Adipocyte (in vitro differentiated cells): ENCODE data around the gene SMARCB1.

Source experiments
- DNase-seq: peaks from one replicate; pipeline ENCODE4 v3.0.0-alpha.2; 2015; ENCODE audit warnings: low read depth
- H3K27me3 ChIP-seq: replicated peaks from 2 replicates; pipeline ENCODE4 v1.7.0; 2013; ENCODE audit warnings: mild to moderate bottlenecking, low read length, moderate library complexity; ENCODE audit not compliant: control insufficient read depth, insufficient read depth
- H3K36me3 ChIP-seq: 2 replicates; pipeline ENCODE4 v1.7.0; 2013; ENCODE audit warnings: low read length, mild to moderate bottlenecking, moderate library complexity; ENCODE audit not compliant: control insufficient read depth, insufficient read depth, severe bottlenecking
- H3K4me1 ChIP-seq: 2 replicates; pipeline ENCODE4 v1.7.0; 2013; ENCODE audit warnings: mild to moderate bottlenecking, low read length, moderate library complexity; ENCODE audit not compliant: control insufficient read depth, insufficient read depth
- H3K4me3 ChIP-seq: 2 replicates; pipeline ENCODE4 v1.7.0; 2013; ENCODE audit warnings: mild to moderate bottlenecking, low read length, moderate library complexity
- H3K9ac ChIP-seq: 2 replicates; pipeline ENCODE4 v1.7.0; 2013; ENCODE audit warnings: mild to moderate bottlenecking, low read length, moderate library complexity
- H3K9me3 ChIP-seq: 2 replicates; pipeline ENCODE4 v1.7.0; 2013; ENCODE audit warnings: mild to moderate bottlenecking, low read length, moderate library complexity; ENCODE audit not compliant: control insufficient read depth

Gene SMARCB1

GRCh38 chr22:23827351-23827995 lies 40.7 kb downstream of the SMARCB1 start:
- Histone ChIP-seq H3K9me3 (no peaks in the 10 kb centered on the region), H3K27me3 (no peaks in the 10 kb centered on the region), H3K4me3 (no peak overlapping the region), H3K4me1 (peaks cover 53% of the 10 kb centered on the region), H3K36me3 (peaks cover 58% of the 10 kb centered on the region), H3K9ac (no peak overlapping the region)
- DNase-seq, result no peak

DNA sequence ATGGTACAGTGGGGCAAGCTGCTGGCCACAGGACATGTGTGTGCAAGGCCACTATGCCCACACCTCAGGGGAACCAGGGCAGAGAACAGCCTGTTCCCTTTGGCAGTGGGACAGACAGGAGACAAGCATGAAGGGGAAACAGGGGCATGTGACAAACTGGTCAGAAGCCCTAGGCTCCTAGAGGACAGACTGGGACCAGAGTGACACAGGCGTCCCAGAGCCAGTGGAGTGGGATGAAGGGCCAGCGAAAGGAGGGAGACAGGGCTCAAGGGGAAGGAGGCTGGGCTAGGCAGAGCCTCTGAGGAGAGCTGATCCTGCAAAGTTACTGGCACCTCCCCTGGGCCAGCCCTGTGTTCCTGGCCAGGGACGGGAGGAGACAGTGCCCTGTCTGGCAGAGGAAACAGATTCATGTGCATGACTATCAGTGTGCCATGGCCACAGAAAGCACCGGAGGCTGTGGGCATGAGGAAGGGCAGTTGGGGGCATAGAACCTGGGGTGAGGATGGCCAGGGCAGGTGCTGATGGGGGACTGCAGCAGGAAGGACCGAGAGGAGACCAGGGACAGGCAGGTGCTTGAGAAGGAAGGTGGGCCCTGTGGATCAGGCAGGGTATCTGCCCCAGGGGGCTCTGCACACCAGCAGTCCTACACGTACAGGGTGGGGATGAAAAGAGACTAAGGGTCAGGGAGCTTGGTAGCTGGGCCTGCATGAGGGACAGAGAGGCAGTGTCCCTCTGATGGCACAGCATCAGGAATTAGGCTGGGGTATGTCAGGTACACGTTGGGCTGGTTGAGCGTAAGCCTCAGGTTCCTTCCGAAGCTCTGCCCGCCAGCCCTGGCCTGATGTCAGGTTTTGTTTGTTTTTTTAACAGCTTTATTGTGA lies 42.3 kb downstream of the SMARCB1 start:
- peaks cover 51% of the 10 kb centered on the region for H3K36me3 ChIP-seq
- H3K27me3 ChIP-seq, result no peaks in the 10 kb centered on the region
- H3K4me1 ChIP-seq, result peaks cover 39% of the 10 kb centered on the region
- no peaks in the 10 kb centered on the region for H3K9me3 ChIP-seq
- no peak overlapping the region for H3K4me3 ChIP-seq
- no peak for DNase-seq
- no peak overlapping the region for H3K9ac ChIP-seq

DNA sequence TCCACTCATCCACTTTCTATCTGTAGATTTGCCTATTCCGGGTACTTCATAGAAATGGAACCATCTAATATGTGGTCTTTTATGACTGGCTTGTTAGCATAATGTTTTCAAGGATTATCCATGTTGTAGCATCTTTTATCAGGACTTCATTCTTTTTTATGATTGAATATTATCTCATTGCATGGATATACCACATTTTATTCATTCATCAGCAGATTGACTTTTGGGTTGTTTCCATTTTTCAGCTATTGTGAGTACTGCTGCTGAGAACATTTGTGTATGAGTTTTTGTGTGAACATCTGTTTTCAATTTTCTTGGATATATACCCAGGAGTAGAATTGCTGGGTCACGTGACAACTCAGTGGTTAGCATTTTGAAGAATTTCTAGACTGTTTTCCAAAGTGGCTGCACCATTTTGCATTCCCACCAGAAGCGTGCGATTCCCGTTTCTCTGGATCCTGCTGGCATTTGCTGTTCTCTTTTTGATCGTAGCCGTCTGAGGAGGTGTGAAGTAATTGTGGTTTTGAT lies 43.1 kb downstream of the SMARCB1 start:
- Histone ChIP-seq H3K27me3 (no peaks in the 10 kb centered on the region), H3K9me3 (no peaks in the 10 kb centered on the region), H3K9ac (no peak overlapping the region), H3K4me1 (peaks cover 39% of the 10 kb centered on the region), H3K4me3 (peak overlapping the region; percentile 21), H3K36me3 (peaks cover 42% of the 10 kb centered on the region)
- DNase-seq, result peak; percentile 93

GRCh38 chr22:23831261-23831660 lies 44.5 kb downstream of the SMARCB1 start:
- Histone ChIP-seq H3K4me3 (no peak overlapping the region), H3K27me3 (no peaks in the 10 kb centered on the region), H3K4me1 (peaks cover 33% of the 10 kb centered on the region), H3K36me3 (peaks cover 38% of the 10 kb centered on the region), H3K9me3 (no peaks in the 10 kb centered on the region), H3K9ac (no peak overlapping the region)
- DNase-seq, result no peak

- no peaks in the 10 kb centered on the region for H3K27me3 ChIP-seq
- peaks cover 28% of the 10 kb centered on the region for H3K4me1 ChIP-seq
- peaks cover 34% of the 10 kb centered on the region for H3K36me3 ChIP-seq
- no peaks in the 10 kb centered on the region for H3K9me3 ChIP-seq
- DNase-seq, result no peak
- H3K4me3 ChIP-seq, result no peak overlapping the region
- H3K9ac ChIP-seq, result no peak overlapping the region
Observed at GRCh38 chr22:23831781-23832180, 45.0 kb downstream of the SMARCB1 start.

DNA sequence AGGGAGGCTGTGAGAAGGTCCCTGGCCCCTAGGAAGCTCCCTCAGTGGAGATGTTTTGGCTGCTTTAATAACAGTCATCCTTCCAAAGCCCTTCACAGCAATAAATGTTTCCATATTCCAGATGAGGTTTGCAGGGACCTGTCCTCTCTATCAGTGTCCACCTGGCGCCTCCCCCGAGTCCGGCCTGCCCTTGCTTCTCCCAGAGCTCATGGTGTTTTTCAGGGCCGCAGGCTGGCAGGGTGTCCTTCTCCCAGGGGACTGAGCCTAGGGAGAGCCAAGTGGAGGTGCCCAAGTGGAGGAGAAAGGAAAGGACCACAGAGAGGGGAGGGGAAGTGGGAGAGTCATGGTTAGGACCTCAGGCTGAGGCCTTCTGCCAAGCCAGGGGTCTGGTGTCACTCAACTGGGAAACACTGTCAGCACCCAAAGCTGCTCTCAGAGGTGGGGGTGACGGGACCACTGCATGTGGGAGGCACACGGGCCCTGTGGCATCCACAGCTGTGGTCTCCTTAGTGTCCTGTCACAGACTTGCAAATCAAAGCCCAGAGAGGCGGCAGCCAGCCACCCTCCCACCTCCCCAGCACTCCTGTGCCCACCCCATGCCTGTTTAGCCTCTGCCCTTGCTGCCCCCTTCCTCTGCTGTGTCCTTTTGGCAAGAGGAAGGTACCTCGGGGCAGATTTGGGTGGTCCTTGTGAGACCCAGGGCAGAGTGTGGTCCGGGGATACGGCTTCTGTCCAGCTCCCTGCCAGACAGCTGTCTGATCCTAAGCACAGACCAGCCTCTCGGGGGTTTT lies 45.7 kb downstream of the SMARCB1 start:
- Histone ChIP-seq H3K4me3 (no peak overlapping the region), H3K4me1 (peaks cover 22% of the 10 kb centered on the region), H3K27me3 (no peaks in the 10 kb centered on the region), H3K9ac (no peak overlapping the region), H3K9me3 (no peaks in the 10 kb centered on the region), H3K36me3 (peaks cover 28% of the 10 kb centered on the region)
- no peak for DNase-seq

DNA sequence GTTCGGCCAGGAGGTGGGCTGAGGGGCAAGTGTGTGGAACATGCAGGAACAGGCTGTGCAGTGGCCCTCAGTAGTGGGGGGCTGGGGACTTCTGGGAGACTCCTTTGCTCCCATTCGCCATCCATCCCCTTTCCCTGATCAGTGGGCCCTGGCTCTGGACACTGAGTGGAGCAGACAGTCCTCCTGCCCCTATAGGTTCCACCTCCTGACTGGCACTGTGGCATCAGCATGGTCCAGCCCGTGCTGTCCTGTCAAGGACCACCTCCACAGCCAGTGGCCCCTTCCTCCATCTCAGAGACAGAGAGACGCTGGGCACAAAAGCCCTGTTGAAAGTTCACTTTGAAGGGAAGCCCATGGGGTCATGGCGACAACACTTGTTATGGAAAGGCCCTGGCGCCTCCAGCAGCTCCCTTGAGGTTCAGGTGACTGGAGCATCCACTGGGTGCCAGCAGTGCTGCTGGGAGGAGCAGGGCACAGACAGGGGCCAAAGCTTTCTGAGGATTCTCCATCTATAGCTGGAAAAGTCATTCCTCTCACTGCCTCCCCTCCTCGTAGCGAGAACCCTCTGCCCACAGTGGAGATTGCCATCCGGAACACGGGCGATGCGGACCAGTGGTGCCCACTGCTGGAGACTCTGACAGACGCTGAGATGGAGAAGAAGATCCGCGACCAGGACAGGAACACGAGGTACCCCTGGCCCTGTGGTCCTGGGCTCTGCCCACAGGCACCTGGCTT lies 46.4 kb downstream of the SMARCB1 start:
- DNase-seq, result no peak
- Histone ChIP-seq H3K9ac (no peak overlapping the region), H3K4me3 (no peak overlapping the region), H3K36me3 (peaks cover 24% of the 10 kb centered on the region), H3K27me3 (no peaks in the 10 kb centered on the region), H3K4me1 (peaks cover 20% of the 10 kb centered on the region), H3K9me3 (no peaks in the 10 kb centered on the region)

DNA sequence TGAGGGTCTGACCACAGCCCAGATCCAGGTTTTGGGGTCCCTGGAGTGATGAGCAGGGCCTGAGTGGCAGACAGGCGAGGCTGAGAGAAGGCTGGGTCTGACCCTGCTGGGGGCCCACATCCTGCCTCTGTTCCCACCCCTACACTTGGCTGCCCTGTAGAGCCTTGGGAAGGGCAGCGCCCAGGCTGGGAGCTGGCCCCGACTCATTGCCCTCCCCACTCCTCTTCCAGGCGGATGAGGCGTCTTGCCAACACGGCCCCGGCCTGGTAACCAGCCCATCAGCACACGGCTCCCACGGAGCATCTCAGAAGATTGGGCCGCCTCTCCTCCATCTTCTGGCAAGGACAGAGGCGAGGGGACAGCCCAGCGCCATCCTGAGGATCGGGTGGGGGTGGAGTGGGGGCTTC lies 47.1 kb downstream of the SMARCB1 start:
- Histone ChIP-seq H3K9ac (no peak overlapping the region), H3K36me3 (peaks cover 24% of the 10 kb centered on the region), H3K9me3 (no peaks in the 10 kb centered on the region), H3K4me1 (peaks cover 17% of the 10 kb centered on the region), H3K27me3 (no peaks in the 10 kb centered on the region), H3K4me3 (no peak overlapping the region)
- no peak for DNase-seq

- Histone ChIP-seq H3K27me3 (no peaks in the 10 kb centered on the region), H3K36me3 (peaks cover 24% of the 10 kb centered on the region), H3K4me1 (peaks cover 13% of the 10 kb centered on the region), H3K4me3 (no peak overlapping the region), H3K9ac (no peak overlapping the region), H3K9me3 (no peaks in the 10 kb centered on the region)
- no peak for DNase-seq
Observed at GRCh38 chr22:23834406-23834792, 47.6 kb downstream of the SMARCB1 start.

DNA sequence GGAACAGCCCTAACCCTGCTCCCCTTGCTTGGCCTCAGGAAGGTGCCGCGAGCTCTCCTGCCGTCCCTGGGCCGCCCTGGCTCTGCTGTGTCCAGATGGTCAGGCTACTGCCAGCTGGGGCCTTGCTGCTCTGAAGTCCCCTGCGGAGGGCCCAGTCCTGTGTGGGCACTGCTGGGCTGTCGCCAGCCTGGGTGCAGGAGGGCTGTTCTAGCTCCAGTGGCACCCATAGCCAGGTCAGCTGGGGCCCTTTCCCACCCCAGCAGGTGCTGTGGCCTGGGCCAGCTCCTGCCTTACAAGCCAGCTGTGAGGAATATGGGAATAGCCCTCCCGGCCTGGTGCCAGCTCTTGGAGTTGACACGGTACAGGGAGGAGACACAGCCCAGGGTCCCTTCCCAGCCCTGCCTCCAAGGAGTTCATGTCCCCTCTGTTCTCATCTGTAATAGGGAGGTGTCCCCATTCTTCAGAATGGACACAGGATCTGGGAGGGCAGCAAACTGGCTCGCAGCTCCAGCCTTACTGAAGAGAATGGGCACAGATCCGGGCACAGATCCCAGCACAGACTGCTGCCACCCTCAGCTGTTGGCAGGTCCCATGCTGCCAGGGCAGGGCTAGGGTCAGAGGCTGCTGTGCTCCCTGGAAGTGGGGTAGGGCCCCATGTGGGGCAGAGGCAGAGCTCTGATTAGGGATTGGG lies 48.2 kb downstream of the SMARCB1 start:
- H3K4me1 ChIP-seq, result peaks cover 9% of the 10 kb centered on the region
- no peaks in the 10 kb centered on the region for H3K9me3 ChIP-seq
- H3K27me3 ChIP-seq, result no peaks in the 10 kb centered on the region
- no peak overlapping the region for H3K9ac ChIP-seq
- H3K4me3 ChIP-seq, result no peak overlapping the region
- peaks cover 24% of the 10 kb centered on the region for H3K36me3 ChIP-seq
- no peak for DNase-seq
